OCI-LY7 (cell line): ENCODE results near the gene ARFIP1. TPM values are rescaled to one million over a fixed set of nuclear protein-coding genes. Genes with fewer than 3 reads are reported as not detected.
"Not testable (repeated sequence)": the region's sequence is repeated elsewhere in the genome, so short reads cannot be mapped to it uniquely, and the experiment has no call there.

Experiments
- BruUV-seq: library from RNA; stranded (reverse); fragments of 400-500 nt; replicated peaks from 2 replicates; lab custom pipeline; 2021; lab: Mats Ljungman, UMichigan
- CTCF ChIA-PET: fragments of 300-600 bp; sonication (Branson Sonifier 250); formaldehyde crosslinking; loops from one replicate; lab custom pipeline; 2022; ENCODE audit warnings: antibody characterized with exemption; ENCODE audit not compliant: unreplicated experiment; lab: Charles Lee
- POLR2A ChIA-PET: fragments of 300-600 bp; sonication (Branson Sonifier 250); formaldehyde crosslinking; loops from one replicate; lab custom pipeline; 2022; ENCODE audit warnings: antibody characterized with exemption; lab: Charles Lee
- DNase-seq: peaks from one replicate; pipeline ENCODE4 v3.0.0-alpha.2; 2015; ENCODE audit warnings: low spot score
- H2AFZ ChIP-seq: fragments of 200-600 bp; sonication (generic), shearing (Covaris generic); 2 replicates; pipeline ENCODE4 v1.6.1; 2014; ENCODE audit warnings: mild to moderate bottlenecking, antibody characterized with exemption, low read length, moderate library complexity
- H3K27ac ChIP-seq: fragments of 200-600 bp; sonication (generic); 2 replicates; pipeline ENCODE4 v1.5.1; 2014; ENCODE audit warnings: mixed run types, low read depth, mild to moderate bottlenecking, moderate library complexity, low read length, inconsistent platforms; ENCODE audit not compliant: poor library complexity, severe bottlenecking
- H3K36me3 ChIP-seq: fragments of 200-600 bp; sonication (generic); 2 replicates; pipeline ENCODE4 v1.6.1; 2014; ENCODE audit warnings: mild to moderate bottlenecking, antibody characterized with exemption, low read length, moderate library complexity, mixed read lengths; ENCODE audit not compliant: insufficient read depth
- H3K4me1 ChIP-seq: fragments of 200-600 bp; sonication (generic); 2 replicates; pipeline ENCODE4 v1.5.1; 2014; ENCODE audit warnings: mild to moderate bottlenecking, low read length; ENCODE audit not compliant: insufficient read depth, poor library complexity, severe bottlenecking
- H3K4me2 ChIP-seq: fragments of 200-600 bp; sonication (generic); 2 replicates; pipeline ENCODE4 v1.6.1; 2014; ENCODE audit warnings: mild to moderate bottlenecking, low read length
- H3K4me3 ChIP-seq: fragments of 200-600 bp; sonication (generic); 2 replicates; pipeline ENCODE4 v1.5.1; 2014; ENCODE audit warnings: mild to moderate bottlenecking, low read depth, low read length; ENCODE audit not compliant: poor library complexity, severe bottlenecking
- H3K79me2 ChIP-seq: fragments of 200-600 bp; sonication (generic); 2 replicates; pipeline ENCODE4 v1.6.1; 2016; ENCODE audit warnings: low read depth, mild to moderate bottlenecking, low read length, moderate library complexity, mixed read lengths; ENCODE audit not compliant: insufficient read depth
- H3K9me2 ChIP-seq: fragments of 200-600 bp; sonication (generic); 2 replicates; pipeline ENCODE4 v1.6.1; 2016; ENCODE audit warnings: mild to moderate bottlenecking, low read length, mixed read lengths; ENCODE audit not compliant: insufficient read depth
- H3K9me3 ChIP-seq: fragments of 200-600 bp; sonication (generic); 2 replicates; pipeline ENCODE4 v1.6.1; 2014; ENCODE audit warnings: mild to moderate bottlenecking, mixed run types, low read length, mixed read lengths
- H4K20me1 ChIP-seq: fragments of 200-600 bp; sonication (generic); 2 replicates; pipeline ENCODE4 v1.6.1; 2014; ENCODE audit warnings: mild to moderate bottlenecking, antibody characterized with exemption, low read length, moderate library complexity, mixed read lengths; ENCODE audit not compliant: insufficient read depth
- CTCF ChIP-seq: fragments of 200-600 bp; sonication (generic); conservative IDR thresholded peaks from 2 replicates; pipeline ENCODE4 v1.5.1; 2014; ENCODE audit warnings: mild to moderate bottlenecking, antibody characterized with exemption, low read length, moderate library complexity, mixed read lengths
- EZH2phosphoT487 ChIP-seq: fragments of 200-600 bp; sonication (generic); IDR thresholded peaks from 2 replicates; pipeline ENCODE4 v1.6.1; 2018; ENCODE audit warnings: low read depth, borderline replicate concordance, mild to moderate bottlenecking, mixed run types, antibody characterized with exemption, low read length, moderate library complexity, mixed read lengths
- intact Hi-C: fragments of 100-400 bp; cut with micrococcal nuclease; formaldehyde crosslinking; loops from one replicate; pipeline ENCODE4 v1.10.0; 2022; ENCODE audit not compliant: unreplicated experiment
- total RNA-seq, 2 experiments: library from RNA; depleted of rRNA in 1 of 2; stranded (reverse); fragments of >200 nt in 1 of 2; shearing (Covaris generic) in 1 of 2; gene quantifications; 2 replicates each; pipeline ENCODE4 v1.2.3, GENCODE V29; 2014 to 2022

The ARFIP1 gene
- total RNA-seq, 2 experiments from 2014 or later, result 27.0 to 29.3 TPM

GRCh38 chr4:152853293-152853692 lies 73.5 kb downstream of the ARFIP1 start:
- H3K79me2 ChIP-seq, result no peaks in the 10 kb centered on the region
- intact Hi-C loops, result no loop called here
- no peaks in the 10 kb centered on the region for H3K9me2 ChIP-seq
- no peaks in the 10 kb centered on the region for H4K20me1 ChIP-seq
- no peak overlapping the region for H3K4me3 ChIP-seq
- no peak overlapping the region for H2AFZ ChIP-seq
- TF ChIP-seq CTCF (no peak), EZH2phosphoT487 (no peak)
- no peak overlapping the region for H3K27ac ChIP-seq
- peaks cover 21% of the 10 kb centered on the region for H3K4me1 ChIP-seq
- H3K9me3 ChIP-seq, result peaks cover 16% of the 10 kb centered on the region; the same call in 1 of the 2 replicates
- CTCF ChIA-PET, result no interaction called here
- no TSS peak for BruUV-seq
- no peak for DNase-seq
- H3K4me2 ChIP-seq, result no peak overlapping the region
- POLR2A ChIA-PET, result interaction anchor here (2.3 kb wide), 1 partner anchor 15 kb away, joined by 7 read pairs; no protein-coding TSS in a partner anchor
- no peaks in the 10 kb centered on the region; the same call in 1 of the 2 replicates for H3K36me3 ChIP-seq

- POLR2A ChIA-PET, result interaction anchor here (0.6 to 0.7 kb wide), 2 partner anchors 11 to 15 kb away, joined by 3 to 4 read pairs; no protein-coding TSS in a partner anchor
- H3K4me1 ChIP-seq, result peaks cover 21% of the 10 kb centered on the region
- intact Hi-C loops, H3K9me2 ChIP-seq, H3K4me3 ChIP-seq, H4K20me1 ChIP-seq, H3K79me2 ChIP-seq, H2AFZ ChIP-seq, BruUV-seq, CTCF ChIA-PET, H3K27ac ChIP-seq, H3K4me2 ChIP-seq, DNase-seq, H3K36me3 ChIP-seq: not testable (repeated sequence)
- peaks cover 16% of the 10 kb centered on the region; the same call in 1 of the 2 replicates for H3K9me3 ChIP-seq
Measured at GRCh38 chr4:152854016-152854415, 74.3 kb downstream of the ARFIP1 start.

- TF ChIP-seq CTCF (no peak), EZH2phosphoT487 (no peak)
- H3K4me2 ChIP-seq, result no peak overlapping the region
- DNase-seq, result no peak
- no peak overlapping the region for H3K4me3 ChIP-seq
- no TSS peak for BruUV-seq
- no peaks in the 10 kb centered on the region for H4K20me1 ChIP-seq
- no peaks in the 10 kb centered on the region for H3K9me2 ChIP-seq
- CTCF ChIA-PET, result no interaction called here
- intact Hi-C loops, result no loop called here
- POLR2A ChIA-PET, result interaction anchor here (0.6 to 1.1 kb wide), 2 partner anchors 16 to 1036 kb away, joined by 3 read pairs; no protein-coding TSS in a partner anchor
- H3K27ac ChIP-seq, result no peak overlapping the region
- H2AFZ ChIP-seq, result no peak overlapping the region
- H3K36me3 ChIP-seq, result no peaks in the 10 kb centered on the region; the same call in 1 of the 2 replicates
- H3K9me3 ChIP-seq, result peaks cover 16% of the 10 kb centered on the region; the same call in 1 of the 2 replicates
- H3K79me2 ChIP-seq, result no peaks in the 10 kb centered on the region
- H3K4me1 ChIP-seq, result no peaks in the 10 kb centered on the region
Measured at GRCh38 chr4:152856960-152857359, 77.2 kb downstream of the ARFIP1 start.
